CD4-positive, alpha-beta memory T cell (primary cell): Measurements from ENCODE around the gene DPH5. TPM values are rescaled to one million over a fixed set of nuclear protein-coding genes. Genes with fewer than 3 reads are reported as not detected.
"Not testable (repeated sequence)": the region's sequence is repeated elsewhere in the genome, so short reads cannot be mapped to it uniquely, and the experiment has no call there.

Experiments used
- CTCF ChIA-PET: fragments of 350-600 bp; sonication (Branson Sonifier 250); formaldehyde crosslinking; loops from one replicate; lab custom pipeline; 2021; ENCODE audit warnings: inconsistent platforms; ENCODE audit not compliant: partially characterized antibody; lab: Charles Lee
- POLR2A ChIA-PET: fragments of 350-600 bp; sonication (Branson Sonifier 250); formaldehyde crosslinking; loops from one replicate; lab custom pipeline; 2021; ENCODE audit not compliant: partially characterized antibody; lab: Charles Lee
- DNase-seq, 5 donors: peaks; one replicate each; pipeline versions ENCODE4 v3.0.0 to v3.0.0-alpha.2; 2020 to 2022; ENCODE audit warnings: mixed read lengths in 1 of 5
- H3K27ac ChIP-seq: one replicate; pipeline ENCODE4 v1.7.0; 2013; ENCODE audit warnings: low read depth, low read length
- H3K27me3 ChIP-seq: 2 replicates; pipeline ENCODE4 v1.7.0; 2013; ENCODE audit warnings: mild to moderate bottlenecking, low read length, moderate library complexity; ENCODE audit not compliant: insufficient read depth
- H3K36me3 ChIP-seq: 2 replicates; pipeline ENCODE4 v1.7.0; 2013; ENCODE audit warnings: mild to moderate bottlenecking, low read length, moderate library complexity; ENCODE audit not compliant: insufficient read depth
- H3K4me1 ChIP-seq: 2 replicates; pipeline ENCODE4 v1.7.0; 2013; ENCODE audit warnings: mild to moderate bottlenecking, low read length, moderate library complexity; ENCODE audit not compliant: insufficient read depth
- H3K4me3 ChIP-seq, 2 donors: one replicate each; pipeline ENCODE4 v1.7.0; 2013; ENCODE audit warnings: low read length in 2 of 2, mild to moderate bottlenecking in 1 of 2
- H3K9me3 ChIP-seq, 2 donors: one replicate each; pipeline ENCODE4 v1.7.0; 2013; ENCODE audit warnings: low read length in 2 of 2, control low read depth in 1 of 2; ENCODE audit not compliant: control insufficient read depth in 1 of 2
- H3K27ac Mint-ChIP-seq, 7 donors: one replicate each; pipeline ENCODE4 v1.8.0; 2020 to 2021; ENCODE audit warnings: mixed read lengths in 7 of 7, mild to moderate bottlenecking in 6 of 7, inconsistent platforms in 3 of 7, moderate library complexity in 3 of 7
- H3K27me3 Mint-ChIP-seq, 2 donors: one replicate each; pipeline ENCODE4 v1.8.0; 2020 to 2021; ENCODE audit warnings: mixed read lengths in 2 of 2
- H3K36me3 Mint-ChIP-seq, 2 donors: one replicate each; pipeline ENCODE4 v1.8.0; 2020 to 2021; ENCODE audit warnings: mixed read lengths in 2 of 2, inconsistent platforms in 1 of 2, mild to moderate bottlenecking in 1 of 2
- H3K4me1 Mint-ChIP-seq, 4 donors: one replicate each; pipeline ENCODE4 v1.8.0; 2020 to 2021; ENCODE audit warnings: mixed read lengths in 4 of 4, mild to moderate bottlenecking in 1 of 4
- H3K4me3 Mint-ChIP-seq, 8 donors: one replicate each; pipeline ENCODE4 v1.8.0; 2020 to 2021; ENCODE audit warnings: mixed read lengths in 8 of 8, mild to moderate bottlenecking in 7 of 8, moderate library complexity in 6 of 8, inconsistent platforms in 3 of 8
- H3K9me3 Mint-ChIP-seq, 8 donors: one replicate each; pipeline ENCODE4 v1.8.0; 2020 to 2021; ENCODE audit warnings: mixed read lengths in 8 of 8, mild to moderate bottlenecking in 5 of 8, inconsistent platforms in 3 of 8, moderate library complexity in 1 of 8
- intact Hi-C: fragments of 100-400 bp; cut with micrococcal nuclease; formaldehyde crosslinking; loops from one replicate; pipeline ENCODE4 v1.15.1; 2023
- polyA plus RNA-seq, 2 donors: library from polyadenylated mRNA; unstranded; fragments of 300-500 nt; fragmentation: Illumina TruSeq; gene quantifications; one replicate each; pipeline ENCODE4 v1.2.3, GENCODE V29; 2021
- total RNA-seq, 2 experiments: library from RNA; stranded (reverse); gene quantifications; one replicate each; pipeline ENCODE4 v1.2.3, GENCODE V29; 2021

Gene DPH5
- total and polyA plus RNA-seq, 4 experiments from 2014 or later, result 39.1 to 58.3 (median 50.4) TPM

DNA sequence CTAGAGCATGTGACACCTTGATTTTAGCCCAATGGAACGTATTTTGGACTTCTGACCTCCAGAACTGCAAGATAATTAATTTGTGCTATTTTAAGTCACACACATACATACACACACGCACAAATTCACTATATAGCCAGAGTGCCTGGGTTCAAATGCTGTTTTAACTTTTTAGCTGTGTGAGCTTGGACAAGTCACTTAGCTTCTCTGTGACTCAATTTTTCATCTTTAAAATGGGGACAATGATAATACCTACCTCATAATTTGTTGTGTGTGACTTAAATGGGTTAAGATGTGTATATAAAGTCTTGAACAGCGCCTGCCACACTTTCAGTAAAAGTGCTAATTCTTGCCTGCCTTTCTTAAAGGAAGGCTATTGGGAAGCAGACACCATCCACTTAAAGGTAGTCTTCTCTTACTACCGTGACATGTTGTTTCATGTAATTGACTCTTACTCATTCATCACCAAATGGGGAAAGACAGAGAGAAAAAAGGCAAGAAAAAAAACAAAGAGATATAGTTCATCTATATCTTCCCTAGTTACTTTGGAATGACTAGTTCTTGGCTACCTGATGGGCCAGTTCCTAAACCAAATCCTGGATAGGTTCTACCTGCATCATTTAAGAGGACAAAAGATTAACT, 73.4 kb downstream of the DPH5 start:
- intact Hi-C loops, result no loop called here
- Histone ChIP-seq H3K36me3 (peaks cover 8% of the 10 kb centered on the region), H3K4me1 (peaks cover 43% of the 10 kb centered on the region), H3K4me3 (no peak overlapping the region), H3K27ac (no peak overlapping the region), H3K27me3 (no peaks in the 10 kb centered on the region), H3K9me3 (peaks cover 0 to 4% of the 10 kb centered on the region in 2 donors)
- CTCF ChIA-PET, result no interaction called here
- peaks cover 66 to 67% of the 10 kb centered on the region in 2 donors for H3K36me3 Mint-ChIP-seq
- H3K4me3 Mint-ChIP-seq, result peak overlapping the region in 2 of 8 donors; percentile 17 to 20
- DNase-seq, result no peak
- POLR2A ChIA-PET, result interaction anchor here (1.6 to 9.2 kb wide), 2 partner anchors 11 to 285 kb away, joined by 5 to 99 read pairs; partner anchors contain the start of gene S1PR1
- H3K4me1 Mint-ChIP-seq, result peaks cover 44 to 71% (median 56%) of the 10 kb centered on the region in 4 donors
- H3K9me3 Mint-ChIP-seq, result peaks cover 0 to 60% (median 56%) of the 10 kb centered on the region in 8 donors
- peak overlapping the region in 6 of 7 donors; percentile 9 to 85 (median 26) for H3K27ac Mint-ChIP-seq
- H3K27me3 Mint-ChIP-seq, result no peaks in the 10 kb centered on the region

DNA sequence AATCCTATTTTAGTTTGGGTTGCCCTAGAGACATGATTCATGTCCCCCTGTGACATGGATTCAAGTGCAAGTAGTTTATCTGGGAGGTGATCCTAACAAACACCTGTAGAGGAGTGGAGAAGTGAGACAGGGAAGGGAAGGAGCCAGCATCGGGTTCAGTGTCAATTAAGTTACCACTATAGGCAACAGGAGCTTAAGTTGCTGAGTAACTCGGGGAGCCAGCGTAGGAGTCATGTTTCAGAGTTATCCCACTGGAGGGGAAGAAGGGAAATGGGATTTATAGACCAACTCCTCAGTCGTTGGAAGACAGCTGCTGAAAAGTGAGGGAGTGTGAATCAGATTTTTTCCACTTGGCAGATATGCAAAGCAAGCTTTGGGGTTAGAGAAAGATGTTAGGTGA, 74.8 kb downstream of the DPH5 start:
- POLR2A ChIA-PET, result interaction anchor here (0.7 to 9.2 kb wide), 8 partner anchors 8 to 287 kb away, joined by 3 to 99 read pairs (median 8); partner anchors contain the start of gene S1PR1
- peaks cover 45 to 82% (median 59%) of the 10 kb centered on the region in 4 donors for H3K4me1 Mint-ChIP-seq
- intact Hi-C loops, result no loop called here
- peak overlapping the region in 4 of 8 donors; percentile 4 to 43 (median 21) for H3K4me3 Mint-ChIP-seq
- no peak overlapping the region for H3K27ac ChIP-seq
- peaks cover 2 to 75% (median 71%) of the 10 kb centered on the region in 8 donors for H3K9me3 Mint-ChIP-seq
- peak overlapping the region in 6 of 7 donors; percentile 54 to 89 (median 78) for H3K27ac Mint-ChIP-seq
- peaks cover 43% of the 10 kb centered on the region for H3K4me1 ChIP-seq
- CTCF ChIA-PET, result interaction anchor here (0.6 to 2.5 kb wide), 5 partner anchors 8 to 337 kb away, joined by 3 to 16 read pairs (median 3); no protein-coding TSS in a partner anchor
- no peaks in the 10 kb centered on the region for H3K27me3 ChIP-seq
- H3K4me3 ChIP-seq, result no peak overlapping the region
- no peaks in the 10 kb centered on the region for H3K27me3 Mint-ChIP-seq
- peaks cover 8% of the 10 kb centered on the region for H3K36me3 ChIP-seq
- peaks cover 78 to 79% of the 10 kb centered on the region in 2 donors for H3K36me3 Mint-ChIP-seq
- peaks cover 0 to 4% of the 10 kb centered on the region in 2 donors for H3K9me3 ChIP-seq
- DNase-seq, result no peak

- intact Hi-C loops, result no loop called here
- peaks cover 82 to 83% of the 10 kb centered on the region in 2 donors for H3K36me3 Mint-ChIP-seq
- H3K27ac Mint-ChIP-seq, result peak overlapping the region in 6 of 7 donors; percentile 54 to 89 (median 71)
- Histone ChIP-seq H3K4me3 (no peak overlapping the region), H3K27me3 (no peaks in the 10 kb centered on the region), H3K9me3 (peaks cover 0 to 4% of the 10 kb centered on the region in 2 donors), H3K27ac (no peak overlapping the region), H3K4me1 (peaks cover 39% of the 10 kb centered on the region), H3K36me3 (peaks cover 8% of the 10 kb centered on the region)
- H3K4me3 Mint-ChIP-seq, result peak overlapping the region in 1 of 8 donors; percentile 43
- peaks cover 2 to 79% (median 75%) of the 10 kb centered on the region in 8 donors for H3K9me3 Mint-ChIP-seq
- ChIA-PET POLR2A (interaction anchor here (1.1 to 9.2 kb wide), 17 partner anchors 8 to 359 kb away, joined by 3 to 99 read pairs (median 9); partner anchors contain the start of genes S1PR1 and SLC30A7), CTCF (interaction anchor here (1.1 to 2.5 kb wide), 6 partner anchors 15 to 338 kb away, joined by 3 to 16 read pairs (median 5); no protein-coding TSS in a partner anchor)
- H3K4me1 Mint-ChIP-seq, result peaks cover 44 to 82% (median 60%) of the 10 kb centered on the region in 4 donors
- H3K27me3 Mint-ChIP-seq, result no peaks in the 10 kb centered on the region
- no peak for DNase-seq
Measured at GRCh38 chr1:100950337-100950736, 75.2 kb downstream of the DPH5 start.

GRCh38 chr1:100949515-100950158, 75.9 kb downstream of the DPH5 start:
- Mint-ChIP-seq H3K4me3 (peak overlapping the region; percentile 36 to 86 (median 68)), H3K27ac (peak overlapping the region; percentile 74 to 93 (median 89)), H3K9me3 (peaks cover 2 to 86% (median 79%) of the 10 kb centered on the region in 8 donors), H3K4me1 (peaks cover 43 to 80% (median 60%) of the 10 kb centered on the region in 4 donors), H3K36me3 (peaks cover 89 to 90% of the 10 kb centered on the region in 2 donors)
- intact Hi-C loops, result loop anchor here (1.0 to 5.0 kb wide), 5 partner anchors 22 to 289 kb away; partner anchors contain the start of genes DPH5 and SLC30A7
- H3K27me3 Mint-ChIP-seq, H3K27me3 ChIP-seq, H3K36me3 ChIP-seq, H3K9me3 ChIP-seq: not testable (repeated sequence)
- Histone ChIP-seq H3K4me3 (peak overlapping the region; percentile 31 to 33), H3K4me1 (peaks cover 35% of the 10 kb centered on the region), H3K27ac (peak overlapping the region; percentile 26)
- POLR2A ChIA-PET, result interaction anchor here (0.6 to 9.2 kb wide), 28 partner anchors 10 to 360 kb away, joined by 3 to 99 read pairs (median 6); partner anchors contain the start of genes S1PR1 and SLC30A7
- CTCF ChIA-PET, result interaction anchor here (1.0 to 2.5 kb wide), 17 partner anchors 9 to 360 kb away, joined by 3 to 16 read pairs (median 5); partner anchors contain the start of gene S1PR1
- DNase-seq, result peak; percentile 75 to 90 (median 81)

GRCh38 chr1:100948721-100949405, 76.7 kb downstream of the DPH5 start:
- not testable (repeated sequence) for H3K9me3 ChIP-seq, H3K27me3 ChIP-seq, H3K36me3 ChIP-seq, H3K27me3 Mint-ChIP-seq
- H3K4me3 Mint-ChIP-seq, result peak overlapping the region; percentile 48 to 86 (median 68)
- H3K4me1 ChIP-seq, result peaks cover 35% of the 10 kb centered on the region
- DNase-seq, result peak in 1 of 5 donors; percentile 12
- POLR2A ChIA-PET, result interaction anchor here (0.6 to 9.2 kb wide), 28 partner anchors 9 to 360 kb away, joined by 3 to 99 read pairs (median 6); partner anchors contain the start of genes S1PR1 and SLC30A7
- H3K27ac ChIP-seq, result peak overlapping the region; percentile 26
- H3K9me3 Mint-ChIP-seq, result peaks cover 2 to 88% (median 82%) of the 10 kb centered on the region in 8 donors
- H3K27ac Mint-ChIP-seq, result peak overlapping the region; percentile 74 to 93 (median 89)
- intact Hi-C loops, result loop anchor here (1.0 to 5.0 kb wide), 5 partner anchors 22 to 289 kb away; partner anchors contain the start of genes DPH5 and SLC30A7
- H3K4me3 ChIP-seq, result peak overlapping the region; percentile 31 to 33
- peaks cover 40 to 77% (median 57%) of the 10 kb centered on the region in 4 donors for H3K4me1 Mint-ChIP-seq
- H3K36me3 Mint-ChIP-seq, result peaks cover 89 to 90% of the 10 kb centered on the region in 2 donors
- CTCF ChIA-PET, result interaction anchor here (1.0 to 2.5 kb wide), 16 partner anchors 8 to 361 kb away, joined by 3 to 16 read pairs (median 5); partner anchors contain the start of gene S1PR1

- H3K9me3 ChIP-seq, H3K4me3 ChIP-seq, CTCF ChIA-PET, H3K27ac ChIP-seq, H3K27me3 Mint-ChIP-seq, H3K27me3 ChIP-seq, DNase-seq, H3K36me3 ChIP-seq: not testable (repeated sequence)
- intact Hi-C loops, result loop anchor here (5.0 kb wide), 1 partner anchor 39 kb away; no protein-coding TSS in a partner anchor
- Mint-ChIP-seq H3K9me3 (peaks cover 2 to 93% (median 84%) of the 10 kb centered on the region in 8 donors), H3K36me3 (peaks cover 88 to 89% of the 10 kb centered on the region in 2 donors), H3K27ac (peak overlapping the region in 3 of 7 donors; percentile 8 to 82 (median 66)), H3K4me3 (peak overlapping the region in 4 of 8 donors; percentile 25 to 34 (median 32)), H3K4me1 (peaks cover 41 to 75% (median 57%) of the 10 kb centered on the region in 4 donors)
- POLR2A ChIA-PET, result interaction anchor here (2.7 to 9.2 kb wide), 4 partner anchors 10 to 290 kb away, joined by 9 to 99 read pairs (median 35); partner anchors contain the start of gene S1PR1
- H3K4me1 ChIP-seq, result peaks cover 40% of the 10 kb centered on the region
Measured at GRCh38 chr1:100947816-100948215, 77.8 kb downstream of the DPH5 start.
